HEK293 (cell line): ENCODE measurements around the gene GOLIM4.

Source experiments
- BCL11A ChIP-seq: fragments of 450-650 bp; formaldehyde crosslinking; IDR thresholded peaks from 2 replicates; pipeline ENCODE4 v1.5.1; 2016; ENCODE audit warnings: low read depth, missing biosample characterization, missing genetic modification characterization
- WT1 ChIP-seq: fragments of 450-650 bp; formaldehyde crosslinking; IDR thresholded peaks from 2 replicates; pipeline ENCODE4 v1.5.1; 2016; ENCODE audit warnings: missing biosample characterization, missing genetic modification characterization
- ZFP37 ChIP-seq: fragments of 450-650 bp; formaldehyde crosslinking; IDR thresholded peaks from 2 replicates; pipeline ENCODE4 v1.5.1; 2016; ENCODE audit warnings: missing biosample characterization, missing genetic modification characterization
- ZNF274 ChIP-seq, 2 experiments: fragments of 200-500 bp in 1 of 2; fragments of 450-650 bp in 1 of 2; sonication (Bioruptor generic) in 1 of 2; formaldehyde crosslinking in 1 of 2; IDR thresholded peaks; 2 replicates each; pipeline versions ENCODE4 v1.5.1 to v1.6.1; 2014 to 2016; ENCODE audit warnings: borderline replicate concordance in 1 of 2, inconsistent platforms in 1 of 2, low read length in 1 of 2, missing biosample characterization in 1 of 2, missing genetic modification characterization in 1 of 2
- TF ChIP-seq, protein P1 (sequence below): fragments of 450-650 bp; formaldehyde crosslinking; IDR thresholded peaks from 2 replicates; pipeline ENCODE4 v1.5.1; 2016; ENCODE audit warnings: missing biosample characterization, missing genetic modification characterization

DNA sequence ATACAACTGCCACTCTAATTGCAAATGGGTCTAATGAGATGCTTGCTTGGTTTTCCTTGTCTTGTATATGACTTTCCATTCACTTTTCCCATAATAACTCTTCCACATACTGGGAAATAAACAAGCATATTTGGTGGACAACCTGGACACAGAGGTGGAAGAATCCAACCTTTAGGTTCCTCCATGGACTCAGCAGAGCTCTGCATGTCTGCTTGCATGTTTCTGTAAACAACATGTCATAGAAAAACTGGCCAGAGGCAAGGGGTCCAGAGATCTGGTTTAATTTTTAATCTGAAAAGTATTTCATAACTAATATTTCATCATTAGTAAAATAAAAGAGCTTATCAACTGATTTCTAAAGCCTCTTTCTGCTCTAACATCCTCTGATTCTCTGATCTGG, 30.2 kb downstream of the GOLIM4 start:
- TF ChIP-seq WT1 (tag by site-specific recombination) (no peak), BCL11A (no peak), ZFP37 (tag by site-specific recombination) (no peak), ZNF274 (IDR thresholded peaks at IDR 0.05; ENCODE audit: low read length) (no peak), ZNF274 (tag by site-specific recombination; IDR thresholded peaks at IDR 0.05; ENCODE audit: borderline replicate concordance) (no peak)
- TF ChIP-seq, protein P1, sequence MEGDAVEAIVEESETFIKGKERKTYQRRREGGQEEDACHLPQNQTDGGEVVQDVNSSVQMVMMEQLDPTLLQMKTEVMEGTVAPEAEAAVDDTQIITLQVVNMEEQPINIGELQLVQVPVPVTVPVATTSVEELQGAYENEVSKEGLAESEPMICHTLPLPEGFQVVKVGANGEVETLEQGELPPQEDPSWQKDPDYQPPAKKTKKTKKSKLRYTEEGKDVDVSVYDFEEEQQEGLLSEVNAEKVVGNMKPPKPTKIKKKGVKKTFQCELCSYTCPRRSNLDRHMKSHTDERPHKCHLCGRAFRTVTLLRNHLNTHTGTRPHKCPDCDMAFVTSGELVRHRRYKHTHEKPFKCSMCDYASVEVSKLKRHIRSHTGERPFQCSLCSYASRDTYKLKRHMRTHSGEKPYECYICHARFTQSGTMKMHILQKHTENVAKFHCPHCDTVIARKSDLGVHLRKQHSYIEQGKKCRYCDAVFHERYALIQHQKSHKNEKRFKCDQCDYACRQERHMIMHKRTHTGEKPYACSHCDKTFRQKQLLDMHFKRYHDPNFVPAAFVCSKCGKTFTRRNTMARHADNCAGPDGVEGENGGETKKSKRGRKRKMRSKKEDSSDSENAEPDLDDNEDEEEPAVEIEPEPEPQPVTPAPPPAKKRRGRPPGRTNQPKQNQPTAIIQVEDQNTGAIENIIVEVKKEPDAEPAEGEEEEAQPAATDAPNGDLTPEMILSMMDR (tag by site-specific recombination) = no peak
